ENCODE data around the gene DENND5B. TPM values are rescaled to one million over a fixed set of nuclear protein-coding genes. Genes with fewer than 3 reads are reported as not detected.

Gene DENND5B
- total RNA-seq, 1 experiment from 2014 or later, result 13.8 TPM

GRCh38 chr12:31470459-31470858, 120.5 kb downstream of the DENND5B start:
- ChIA-PET CTCF (interaction anchor here (1.3 kb wide), 1 partner anchor 130 kb away, joined by 3 read pairs; no protein-coding TSS in a partner anchor), POLR2A (no interaction called here)
- no peak for TF ChIP-seq PREB (CRISPR knock-in tag; IDR thresholded peaks at IDR 0.05; ENCODE audit: borderline replicate concordance)
- TF ChIP-seq ZNF416 (CRISPR knock-in tag; IDR thresholded peaks at IDR 0.05), result no peak
- no peak for TF ChIP-seq CBFB (CRISPR knock-in tag; IDR thresholded peaks at IDR 0.05; ENCODE audit: low read depth)
- no peak for TF ChIP-seq ATF3 (CRISPR knock-in tag; conservative IDR thresholded peaks at IDR 0.05)
- TF ChIP-seq IRF2 (CRISPR knock-in tag; IDR thresholded peaks at IDR 0.05; ENCODE audit: borderline replicate concordance, low read depth), result no peak
- TF ChIP-seq SMAD4 (CRISPR knock-in tag; IDR thresholded peaks at IDR 0.05), result no peak
- no peak for TF ChIP-seq ARID4B (CRISPR knock-in tag; IDR thresholded peaks at IDR 0.05; ENCODE audit: borderline replicate concordance)
- no peak for TF ChIP-seq ZNF263 (CRISPR knock-in tag; IDR thresholded peaks at IDR 0.05; ENCODE audit: low read depth)
- TF ChIP-seq CREM (CRISPR knock-in tag; IDR thresholded peaks at IDR 0.05), result no peak
- no peak for TF ChIP-seq JAZF1 (CRISPR knock-in tag; IDR thresholded peaks at IDR 0.05)
- TF ChIP-seq HMGXB4 (CRISPR knock-in tag; IDR thresholded peaks at IDR 0.05), result no peak
- TF ChIP-seq IRF1 (CRISPR knock-in tag; IDR thresholded peaks at IDR 0.05), result no peak
- TF ChIP-seq E2F5 (CRISPR knock-in tag; IDR thresholded peaks at IDR 0.05), result no peak
- no peak for TF ChIP-seq ZNF317 (CRISPR knock-in tag; IDR thresholded peaks at IDR 0.05; ENCODE audit: borderline replicate concordance, low read depth)
- Mint-ChIP-seq H3K27me3 (ENCODE audit: low read depth) (no peaks in the 10 kb centered on the region), H3K36me3 (no peaks in the 10 kb centered on the region; the same call in 1 of the 2 replicates), H3K4me1 (no peaks in the 10 kb centered on the region), H3K4me3 (no peak overlapping the region), H3K27ac (peak overlapping the region; percentile 81; the same call in 1 of the 2 replicates), H3K9me3 (peaks cover 10% of the 10 kb centered on the region)
- DNase-seq (ENCODE audit: low spot score) (no peak), ATAC-seq (no peak)

GRCh38 chr12:31466768-31467167, 124.2 kb downstream of the DENND5B start:
- POLR2A ChIA-PET, result no interaction called here
- Mint-ChIP-seq H3K9me3 (peaks cover 10% of the 10 kb centered on the region), H3K4me1 (peaks cover 4% of the 10 kb centered on the region), H3K36me3 (no peaks in the 10 kb centered on the region; the same call in 1 of the 2 replicates), H3K27ac (no peak overlapping the region), H3K27me3 (ENCODE audit: low read depth) (no peaks in the 10 kb centered on the region), H3K4me3 (no peak overlapping the region)
- ATAC-seq (no peak), DNase-seq (ENCODE audit: low spot score) (no peak)
- CTCF ChIA-PET, result no interaction called here
- TF ChIP-seq GTF2I (CRISPR knock-in tag; conservative IDR thresholded peaks at IDR 0.05), result no peak
- TF ChIP-seq FOXP4 (CRISPR knock-in tag; IDR thresholded peaks at IDR 0.05), result no peak
- no peak for TF ChIP-seq NFE2L1 (CRISPR knock-in tag; IDR thresholded peaks at IDR 0.05)
- no peak for TF ChIP-seq ATF3 (CRISPR knock-in tag; conservative IDR thresholded peaks at IDR 0.05)
- no peak for TF ChIP-seq SMAD4 (CRISPR knock-in tag; IDR thresholded peaks at IDR 0.05)
- TF ChIP-seq NR2C2 (CRISPR knock-in tag; IDR thresholded peaks at IDR 0.05), result no peak
- no peak for TF ChIP-seq NFYB (CRISPR knock-in tag; conservative IDR thresholded peaks at IDR 0.05; ENCODE audit: low read depth)
- no peak for TF ChIP-seq USF1 (CRISPR knock-in tag; IDR thresholded peaks at IDR 0.05)
